ENCODE measurements around the gene ACER3. TPM values are rescaled to one million over a fixed set of nuclear protein-coding genes. Genes with fewer than 3 reads are reported as not detected.
"Not testable (repeated sequence)": the region's sequence is repeated elsewhere in the genome, so short reads cannot be mapped to it uniquely, and the experiment has no call there.

Gene ACER3
- total RNA-seq, 4 donors from 2014 or later: 20.5 to 30.6 (median 23.0) TPM

- no peak for TF ChIP-seq POLR2A (IDR thresholded peaks at IDR 0.05)
- no peak for TF ChIP-seq CTCF (IDR thresholded peaks at IDR 0.05)
- no peak for TF ChIP-seq EP300 (IDR thresholded peaks at IDR 0.05)
- Histone ChIP-seq H3K4me1 (peaks cover 0 to 50% (median 6%) of the 10 kb centered on the region in 4 donors), H3K27me3 (no peaks in the 10 kb centered on the region), H3K4me3 (no peak overlapping the region), H3K36me3 (no peaks in the 10 kb centered on the region), H3K27ac (peak overlapping the region; percentile 8 to 74 (median 53)), H3K9me3 (no peaks in the 10 kb centered on the region)
- DNase-seq (ENCODE audit: low spot score in 2 of 2): no peak
- 28 to 34% methylated on average over 2 of the region's 2 CpGs for WGBS, 2 donors
These were observed 31.1 kb downstream of the ACER3 start for GRCh38 chr11:76891793-76892192.

- no peak for DNase-seq (ENCODE audit: low spot score in 2 of 2)
- Histone ChIP-seq H3K4me3 (no peak overlapping the region), H3K9me3 (no peaks in the 10 kb centered on the region), H3K4me1 (peaks cover 0 to 50% (median 6%) of the 10 kb centered on the region in 4 donors), H3K27me3 (no peaks in the 10 kb centered on the region), H3K36me3 (no peaks in the 10 kb centered on the region), H3K27ac (peak overlapping the region; percentile 25 to 74 (median 53))
- WGBS, 2 donors: 37 to 43% methylated on average over 1 of the region's 1 CpG
- TF ChIP-seq POLR2A (IDR thresholded peaks at IDR 0.05): no peak
- TF ChIP-seq CTCF (IDR thresholded peaks at IDR 0.05): no peak
- no peak for TF ChIP-seq EP300 (IDR thresholded peaks at IDR 0.05)
These were observed 31.6 kb downstream of the ACER3 start for GRCh38 chr11:76892306-76892705.

GRCh38 chr11:76897233-76897632, 36.5 kb downstream of the ACER3 start:
- no peaks in the 10 kb centered on the region for H3K27me3 ChIP-seq
- TF ChIP-seq CTCF (IDR thresholded peaks at IDR 0.05) (no peak), EP300 (IDR thresholded peaks at IDR 0.05) (no peak)
- peaks cover 0 to 28% (median 6%) of the 10 kb centered on the region in 4 donors for H3K4me1 ChIP-seq
- no peaks in the 10 kb centered on the region for H3K36me3 ChIP-seq
- no peaks in the 10 kb centered on the region for H3K9me3 ChIP-seq
- WGBS, 2 donors: 94 to 96% methylated on average over 2 of the region's 2 CpGs
- no peak for DNase-seq (ENCODE audit: low spot score in 2 of 2)
- H3K4me3 ChIP-seq: no peak overlapping the region
- H3K27ac ChIP-seq: no peak overlapping the region

GRCh38 chr11:76901144-76901543, 40.4 kb downstream of the ACER3 start:
- H3K27ac ChIP-seq: no peak overlapping the region
- H3K4me1 ChIP-seq: peaks cover 0 to 7% (median 0%) of the 10 kb centered on the region in 4 donors
- WGBS, 2 donors: 62% methylated on average over 3 of the region's 3 CpGs
- no peak for DNase-seq (ENCODE audit: low spot score in 2 of 2)
- H3K4me3 ChIP-seq: no peak overlapping the region
- no peaks in the 10 kb centered on the region for H3K36me3 ChIP-seq
- H3K27me3 ChIP-seq: no peaks in the 10 kb centered on the region
- TF ChIP-seq CTCF (IDR thresholded peaks at IDR 0.05) (no peak), EP300 (IDR thresholded peaks at IDR 0.05) (no peak), POLR2A (IDR thresholded peaks at IDR 0.05) (no peak)
- no peaks in the 10 kb centered on the region for H3K9me3 ChIP-seq

GRCh38 chr11:76901622-76902021, 40.9 kb downstream of the ACER3 start:
- H3K4me3 ChIP-seq; H3K27ac ChIP-seq; H3K4me1 ChIP-seq; H3K27me3 ChIP-seq; DNase-seq (ENCODE audit: low spot score in 2 of 2); H3K36me3 ChIP-seq; H3K9me3 ChIP-seq: not testable (repeated sequence)
- 89 to 96% methylated on average over 6 of the region's 6 CpGs for WGBS, 2 donors
